SK-N-SH treated with all-trans-retinoic acid at 6 μM for 48 hours (cell line): ENCODE results near the gene PTPRN2.

ENCODE experiments used
- ATAC-seq: fragments of 200-7000 bp; cut with Tn5 transposase; 3 replicates; pipeline ENCODE4 v1.9.1; 2020; ENCODE audit warnings: mild to moderate bottlenecking, moderate library complexity
- ARNTL ChIP-seq: fragments of 450-650 bp; formaldehyde crosslinking; IDR thresholded peaks from 2 replicates; pipeline ENCODE4 v1.5.0; 2020; ENCODE audit warnings: low read depth, mild to moderate bottlenecking, moderate library complexity, borderline replicate concordance
- CSDC2 ChIP-seq: fragments of 250-450 bp; sonication (Bioruptor Pico); IDR thresholded peaks from 2 replicates; pipeline ENCODE4 v1.5.0; 2020; ENCODE audit warnings: mild to moderate bottlenecking, moderate library complexity
- GLIS3 ChIP-seq: fragments of 250-450 bp; sonication (Bioruptor Pico); IDR thresholded peaks from 2 replicates; pipeline ENCODE4 v1.5.0; 2020; ENCODE audit warnings: mild to moderate bottlenecking, moderate library complexity
- ISL1 ChIP-seq: fragments of 250-450 bp; sonication (Bioruptor Pico); IDR thresholded peaks from 2 replicates; pipeline ENCODE4 v2.1.2; 2022; ENCODE audit warnings: mild to moderate bottlenecking, moderate library complexity
- OSR1 ChIP-seq: fragments of 250-450 bp; sonication (Bioruptor Pico); IDR thresholded peaks from 2 replicates; pipeline ENCODE4 v1.8.0; 2022; ENCODE audit warnings: moderate library complexity, mild to moderate bottlenecking, inconsistent platforms
- PPARA ChIP-seq: fragments of 250-450 bp; sonication (Bioruptor Pico); IDR thresholded peaks from 2 replicates; pipeline ENCODE4 v1.5.0; 2020; ENCODE audit warnings: mild to moderate bottlenecking, borderline replicate concordance
- RARB ChIP-seq: fragments of 250-450 bp; sonication (Bioruptor Pico); IDR thresholded peaks from 2 replicates; pipeline ENCODE4 v1.8.0; 2021; ENCODE audit warnings: mild to moderate bottlenecking, moderate library complexity
- SNAI2 ChIP-seq: fragments of 250-450 bp; sonication (Bioruptor Pico); IDR thresholded peaks from 2 replicates; pipeline ENCODE4 v1.5.0; 2020; ENCODE audit warnings: mild to moderate bottlenecking, moderate library complexity
- TCF4 ChIP-seq: fragments of 250-450 bp; sonication (Bioruptor Pico); IDR thresholded peaks from 2 replicates; pipeline ENCODE4 v1.8.0; 2021; ENCODE audit warnings: mild to moderate bottlenecking, moderate library complexity, borderline replicate concordance
- TOX ChIP-seq: fragments of 250-450 bp; sonication (Bioruptor Pico); IDR thresholded peaks from 2 replicates; pipeline ENCODE4 v1.8.0; 2021; ENCODE audit warnings: mild to moderate bottlenecking, moderate library complexity, borderline replicate concordance
- ZFP3 ChIP-seq: fragments of 250-450 bp; sonication (Bioruptor Pico); IDR thresholded peaks from 2 replicates; pipeline ENCODE4 v1.5.0; 2020; ENCODE audit warnings: mild to moderate bottlenecking, moderate library complexity
- ZFP30 ChIP-seq: fragments of 450-650 bp; formaldehyde crosslinking; IDR thresholded peaks from 2 replicates; pipeline ENCODE4 v1.5.0; 2022; ENCODE audit warnings: mild to moderate bottlenecking, moderate library complexity
- ZNF565 ChIP-seq: fragments of 450-650 bp; formaldehyde crosslinking; conservative IDR thresholded peaks from 2 replicates; pipeline ENCODE4 v1.5.0; 2020; ENCODE audit warnings: low read depth, mild to moderate bottlenecking, moderate library complexity
- ZNF70 ChIP-seq: fragments of 450-650 bp; formaldehyde crosslinking; IDR thresholded peaks from 2 replicates; pipeline ENCODE4 v1.5.0; 2020; ENCODE audit warnings: mild to moderate bottlenecking, moderate library complexity
- ZNF8 ChIP-seq: fragments of 450-650 bp; formaldehyde crosslinking; IDR thresholded peaks from 2 replicates; pipeline ENCODE4 v1.5.0; 2020; ENCODE audit warnings: mild to moderate bottlenecking, moderate library complexity
- TF ChIP-seq, protein P1 (sequence below): fragments of 250-450 bp; sonication (Bioruptor Pico); IDR thresholded peaks from 2 replicates; pipeline ENCODE4 v1.5.1; 2021; ENCODE audit warnings: mild to moderate bottlenecking, moderate library complexity
- TF ChIP-seq, protein P2 (sequence below): fragments of 250-450 bp; sonication (Bioruptor Pico); IDR thresholded peaks from 2 replicates; pipeline ENCODE4 v1.5.0; 2020; ENCODE audit warnings: mild to moderate bottlenecking, moderate library complexity
- TF ChIP-seq, protein P3 (sequence below): fragments of 250-450 bp; sonication (Bioruptor Pico); IDR thresholded peaks from 2 replicates; pipeline ENCODE4 v1.8.0; 2020; ENCODE audit warnings: mild to moderate bottlenecking, moderate library complexity, borderline replicate concordance
- TF ChIP-seq, protein P4 (sequence below): fragments of 250-450 bp; sonication (Bioruptor Pico); IDR thresholded peaks from 2 replicates; pipeline ENCODE4 v1.5.1; 2020; ENCODE audit warnings: low read depth, mild to moderate bottlenecking, moderate library complexity
- TF ChIP-seq, protein P5 (sequence below): fragments of 250-450 bp; sonication (Bioruptor Pico); IDR thresholded peaks from 2 replicates; pipeline ENCODE4 v1.8.0; 2021; ENCODE audit warnings: low read depth, mild to moderate bottlenecking, moderate library complexity, borderline replicate concordance

PTPRN2 gene

DNA sequence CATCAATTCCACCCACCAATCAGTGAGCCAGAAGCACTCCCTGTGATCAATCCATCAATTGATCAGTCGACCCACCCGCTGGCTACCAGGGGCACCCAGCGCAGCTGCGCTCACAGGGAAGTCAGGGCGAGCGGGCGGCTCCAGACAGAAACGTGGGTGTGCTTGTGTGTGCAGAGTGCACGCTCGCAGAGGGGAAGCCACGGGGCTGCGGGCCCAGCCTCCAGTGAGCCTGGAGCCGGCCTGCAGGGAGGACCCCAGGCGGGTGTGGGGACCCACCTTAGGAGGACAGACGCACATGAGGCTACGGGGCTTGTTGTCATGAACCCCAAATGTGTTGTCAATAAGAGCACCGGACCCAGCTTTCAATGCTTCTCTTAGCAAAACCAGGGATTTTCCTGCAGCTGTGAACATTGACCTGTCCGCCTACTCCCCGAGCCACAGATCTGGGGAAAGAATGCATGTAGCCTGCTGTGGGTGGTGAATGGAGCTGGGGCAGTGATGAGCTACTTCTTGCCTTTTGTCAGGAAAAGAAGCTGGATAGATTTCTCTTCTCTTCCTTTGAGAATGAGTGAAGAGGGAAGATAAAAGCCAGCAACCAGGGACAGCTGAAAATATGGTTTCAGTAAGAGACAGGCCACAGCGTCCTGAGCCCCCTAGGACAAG lies 753.0 kb downstream of the PTPRN2 start:
- TF ChIP-seq SNAI2 (CRISPR knock-in tag) = no peak
- TF ChIP-seq, protein P1, sequence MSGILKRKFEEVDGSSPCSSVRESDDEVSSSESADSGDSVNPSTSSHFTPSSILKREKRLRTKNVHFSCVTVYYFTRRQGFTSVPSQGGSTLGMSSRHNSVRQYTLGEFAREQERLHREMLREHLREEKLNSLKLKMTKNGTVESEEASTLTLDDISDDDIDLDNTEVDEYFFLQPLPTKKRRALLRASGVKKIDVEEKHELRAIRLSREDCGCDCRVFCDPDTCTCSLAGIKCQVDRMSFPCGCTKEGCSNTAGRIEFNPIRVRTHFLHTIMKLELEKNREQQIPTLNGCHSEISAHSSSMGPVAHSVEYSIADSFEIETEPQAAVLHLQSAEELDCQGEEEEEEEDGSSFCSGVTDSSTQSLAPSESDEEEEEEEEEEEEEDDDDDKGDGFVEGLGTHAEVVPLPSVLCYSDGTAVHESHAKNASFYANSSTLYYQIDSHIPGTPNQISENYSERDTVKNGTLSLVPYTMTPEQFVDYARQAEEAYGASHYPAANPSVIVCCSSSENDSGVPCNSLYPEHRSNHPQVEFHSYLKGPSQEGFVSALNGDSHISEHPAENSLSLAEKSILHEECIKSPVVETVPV = no peak
- no peak for TF ChIP-seq PPARA
- no peak for TF ChIP-seq CSDC2 (CRISPR knock-in tag)
- TF ChIP-seq GLIS3 (CRISPR knock-in tag) = no peak
- TF ChIP-seq OSR1 (CRISPR knock-in tag) = no peak
- TF ChIP-seq TCF4 = no peak
- TF ChIP-seq ZNF70 (CRISPR knock-in tag) = no peak
- TF ChIP-seq, protein P2, sequence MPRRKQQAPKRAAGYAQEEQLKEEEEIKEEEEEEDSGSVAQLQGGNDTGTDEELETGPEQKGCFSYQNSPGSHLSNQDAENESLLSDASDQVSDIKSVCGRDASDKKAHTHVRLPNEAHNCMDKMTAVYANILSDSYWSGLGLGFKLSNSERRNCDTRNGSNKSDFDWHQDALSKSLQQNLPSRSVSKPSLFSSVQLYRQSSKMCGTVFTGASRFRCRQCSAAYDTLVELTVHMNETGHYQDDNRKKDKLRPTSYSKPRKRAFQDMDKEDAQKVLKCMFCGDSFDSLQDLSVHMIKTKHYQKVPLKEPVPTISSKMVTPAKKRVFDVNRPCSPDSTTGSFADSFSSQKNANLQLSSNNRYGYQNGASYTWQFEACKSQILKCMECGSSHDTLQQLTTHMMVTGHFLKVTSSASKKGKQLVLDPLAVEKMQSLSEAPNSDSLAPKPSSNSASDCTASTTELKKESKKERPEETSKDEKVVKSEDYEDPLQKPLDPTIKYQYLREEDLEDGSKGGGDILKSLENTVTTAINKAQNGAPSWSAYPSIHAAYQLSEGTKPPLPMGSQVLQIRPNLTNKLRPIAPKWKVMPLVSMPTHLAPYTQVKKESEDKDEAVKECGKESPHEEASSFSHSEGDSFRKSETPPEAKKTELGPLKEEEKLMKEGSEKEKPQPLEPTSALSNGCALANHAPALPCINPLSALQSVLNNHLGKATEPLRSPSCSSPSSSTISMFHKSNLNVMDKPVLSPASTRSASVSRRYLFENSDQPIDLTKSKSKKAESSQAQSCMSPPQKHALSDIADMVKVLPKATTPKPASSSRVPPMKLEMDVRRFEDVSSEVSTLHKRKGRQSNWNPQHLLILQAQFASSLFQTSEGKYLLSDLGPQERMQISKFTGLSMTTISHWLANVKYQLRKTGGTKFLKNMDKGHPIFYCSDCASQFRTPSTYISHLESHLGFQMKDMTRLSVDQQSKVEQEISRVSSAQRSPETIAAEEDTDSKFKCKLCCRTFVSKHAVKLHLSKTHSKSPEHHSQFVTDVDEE (CRISPR knock-in tag) = no peak
- TF ChIP-seq RARB (CRISPR knock-in tag) = no peak
- no peak for TF ChIP-seq ZNF565
- TF ChIP-seq ZFP3 (CRISPR knock-in tag) = no peak
- no peak for TF ChIP-seq ZFP30 (CRISPR knock-in tag)
- TF ChIP-seq, protein P3, sequence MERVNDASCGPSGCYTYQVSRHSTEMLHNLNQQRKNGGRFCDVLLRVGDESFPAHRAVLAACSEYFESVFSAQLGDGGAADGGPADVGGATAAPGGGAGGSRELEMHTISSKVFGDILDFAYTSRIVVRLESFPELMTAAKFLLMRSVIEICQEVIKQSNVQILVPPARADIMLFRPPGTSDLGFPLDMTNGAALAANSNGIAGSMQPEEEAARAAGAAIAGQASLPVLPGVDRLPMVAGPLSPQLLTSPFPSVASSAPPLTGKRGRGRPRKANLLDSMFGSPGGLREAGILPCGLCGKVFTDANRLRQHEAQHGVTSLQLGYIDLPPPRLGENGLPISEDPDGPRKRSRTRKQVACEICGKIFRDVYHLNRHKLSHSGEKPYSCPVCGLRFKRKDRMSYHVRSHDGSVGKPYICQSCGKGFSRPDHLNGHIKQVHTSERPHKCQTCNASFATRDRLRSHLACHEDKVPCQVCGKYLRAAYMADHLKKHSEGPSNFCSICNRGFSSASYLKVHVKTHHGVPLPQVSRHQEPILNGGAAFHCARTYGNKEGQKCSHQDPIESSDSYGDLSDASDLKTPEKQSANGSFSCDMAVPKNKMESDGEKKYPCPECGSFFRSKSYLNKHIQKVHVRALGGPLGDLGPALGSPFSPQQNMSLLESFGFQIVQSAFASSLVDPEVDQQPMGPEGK (CRISPR knock-in tag) = no peak
- TF ChIP-seq ZNF8 (CRISPR knock-in tag) = no peak
- no peak for TF ChIP-seq ARNTL
- no peak for TF ChIP-seq ISL1 (CRISPR knock-in tag)
- TF ChIP-seq, protein P4, sequence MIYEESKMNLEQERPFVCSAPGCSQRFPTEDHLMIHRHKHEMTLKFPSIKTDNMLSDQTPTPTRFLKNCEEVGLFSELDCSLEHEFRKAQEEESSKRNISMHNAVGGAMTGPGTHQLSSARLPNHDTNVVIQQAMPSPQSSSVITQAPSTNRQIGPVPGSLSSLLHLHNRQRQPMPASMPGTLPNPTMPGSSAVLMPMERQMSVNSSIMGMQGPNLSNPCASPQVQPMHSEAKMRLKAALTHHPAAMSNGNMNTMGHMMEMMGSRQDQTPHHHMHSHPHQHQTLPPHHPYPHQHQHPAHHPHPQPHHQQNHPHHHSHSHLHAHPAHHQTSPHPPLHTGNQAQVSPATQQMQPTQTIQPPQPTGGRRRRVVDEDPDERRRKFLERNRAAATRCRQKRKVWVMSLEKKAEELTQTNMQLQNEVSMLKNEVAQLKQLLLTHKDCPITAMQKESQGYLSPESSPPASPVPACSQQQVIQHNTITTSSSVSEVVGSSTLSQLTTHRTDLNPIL (CRISPR knock-in tag) = no peak
- TF ChIP-seq, protein P5, sequence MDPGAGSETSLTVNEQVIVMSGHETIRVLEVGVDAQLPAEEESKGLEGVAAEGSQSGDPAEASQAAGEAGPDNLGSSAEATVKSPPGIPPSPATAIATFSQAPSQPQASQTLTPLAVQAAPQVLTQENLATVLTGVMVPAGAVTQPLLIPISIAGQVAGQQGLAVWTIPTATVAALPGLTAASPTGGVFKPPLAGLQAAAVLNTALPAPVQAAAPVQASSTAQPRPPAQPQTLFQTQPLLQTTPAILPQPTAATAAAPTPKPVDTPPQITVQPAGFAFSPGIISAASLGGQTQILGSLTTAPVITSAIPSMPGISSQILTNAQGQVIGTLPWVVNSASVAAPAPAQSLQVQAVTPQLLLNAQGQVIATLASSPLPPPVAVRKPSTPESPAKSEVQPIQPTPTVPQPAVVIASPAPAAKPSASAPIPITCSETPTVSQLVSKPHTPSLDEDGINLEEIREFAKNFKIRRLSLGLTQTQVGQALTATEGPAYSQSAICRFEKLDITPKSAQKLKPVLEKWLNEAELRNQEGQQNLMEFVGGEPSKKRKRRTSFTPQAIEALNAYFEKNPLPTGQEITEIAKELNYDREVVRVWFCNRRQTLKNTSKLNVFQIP (CRISPR knock-in tag) = no peak
- no peak for TF ChIP-seq TOX (CRISPR knock-in tag)
- ATAC-seq = no peak

DNA sequence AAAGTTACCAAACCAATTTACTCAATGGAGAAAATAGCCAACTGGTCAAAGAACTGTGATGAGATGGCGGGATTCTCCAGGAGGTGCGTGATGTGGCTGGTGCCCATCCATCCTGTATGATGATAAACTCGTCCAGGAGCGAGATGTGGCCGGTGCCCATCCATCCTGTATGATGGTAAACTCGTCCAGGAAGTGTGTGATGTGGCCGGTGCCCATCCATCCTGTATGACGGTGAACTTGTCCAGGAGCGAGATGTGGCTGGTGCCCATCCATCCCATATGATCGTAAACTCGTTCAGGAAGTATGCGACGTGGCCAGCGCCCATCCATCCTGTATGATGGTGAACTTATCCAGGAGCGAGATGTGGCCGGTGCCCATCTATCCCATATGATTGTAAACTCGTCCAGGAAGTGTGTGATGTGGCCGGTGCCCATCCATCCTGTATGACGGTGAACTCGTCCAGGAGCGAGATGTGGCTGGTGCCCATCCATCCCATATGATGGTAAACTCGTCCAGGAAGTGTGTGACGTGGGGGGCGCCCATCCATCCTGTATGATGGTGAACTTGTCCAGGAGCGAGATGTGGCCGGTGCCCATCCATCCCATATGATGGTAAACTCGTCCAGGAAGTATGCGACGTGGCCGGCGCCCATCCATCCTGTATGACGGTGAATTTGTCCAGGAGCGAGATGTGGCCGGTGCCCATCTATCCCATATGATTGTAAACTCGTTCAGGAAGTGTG lies 754.6 kb downstream of the PTPRN2 start:
- ATAC-seq = no peak
- TF ChIP-seq, protein P1 = no peak
- TF ChIP-seq, all 23 proteins: peak for 0
